GM10266 (cell line): ENCODE data around the gene PSAPL1.

Experiments used
- DNase-seq: peaks from one replicate; pipeline ENCODE4 v3.0.0; 2012; ENCODE audit errors: extremely low spot score
- CTCF ChIP-seq: IDR thresholded peaks from 2 replicates; pipeline ENCODE4 v1.5.1; 2012; ENCODE audit warnings: mild to moderate bottlenecking, low read depth; ENCODE audit not compliant: control insufficient read depth, insufficient read depth; ENCODE audit errors: missing control alignments

Gene PSAPL1

DNA sequence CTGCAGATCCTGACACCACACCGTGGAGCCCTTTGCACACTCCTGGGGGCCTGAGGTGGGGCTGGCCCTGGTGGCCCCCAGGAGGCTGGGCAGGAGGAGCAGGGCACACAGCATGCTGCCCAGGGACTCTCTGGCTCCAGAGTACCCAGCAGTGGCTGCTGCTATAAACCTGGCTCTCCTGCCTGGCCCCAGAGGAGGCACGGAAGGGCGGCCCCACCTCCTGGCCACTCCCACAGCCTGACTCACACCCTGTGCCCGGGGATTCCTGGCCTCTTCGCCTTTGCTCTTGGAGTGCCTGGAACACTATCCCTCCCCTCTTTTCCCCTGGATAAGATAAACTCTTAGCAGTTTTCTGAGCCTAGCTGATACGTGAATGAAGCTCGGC is at the start of gene PSAPL1:
Gene PSAPL1, minus strand, starts transcription at position 165 of the 385 bp plus-strand sequence. Its CDS starts 51 bp downstream, at position 114.
- DNase-seq = no peak
- no peak for TF ChIP-seq CTCF

DNA sequence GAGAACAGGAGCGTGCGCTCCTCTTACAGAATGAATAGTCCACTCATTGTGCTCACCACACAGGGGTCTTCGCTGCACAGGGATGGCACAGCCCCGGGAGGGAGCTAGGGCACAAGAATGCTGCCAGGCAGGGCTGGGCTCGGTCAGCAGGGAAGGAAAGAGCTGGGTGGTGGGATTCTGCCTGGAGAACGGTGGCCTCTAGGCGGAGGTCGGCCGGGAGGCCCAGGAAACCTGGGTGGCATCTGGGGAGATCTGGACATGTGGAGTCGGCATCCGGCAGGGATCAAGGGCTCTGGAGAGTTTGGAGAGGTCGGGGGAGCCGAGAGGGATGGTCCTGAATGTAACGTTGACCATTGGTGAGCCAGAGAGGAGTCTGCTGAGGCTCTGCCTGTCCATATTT is 46.5 kb upstream of the PSAPL1 start:
- no peak for TF ChIP-seq CTCF
- DNase-seq = no peak

- DNase-seq = no peak
- TF ChIP-seq CTCF = no peak
Measured at GRCh38 chr4:7480423-7480822, 45.7 kb upstream of the PSAPL1 start.

GRCh38 chr4:7478665-7479064 is 43.9 kb upstream of the PSAPL1 start:
- DNase-seq = no peak

DNA sequence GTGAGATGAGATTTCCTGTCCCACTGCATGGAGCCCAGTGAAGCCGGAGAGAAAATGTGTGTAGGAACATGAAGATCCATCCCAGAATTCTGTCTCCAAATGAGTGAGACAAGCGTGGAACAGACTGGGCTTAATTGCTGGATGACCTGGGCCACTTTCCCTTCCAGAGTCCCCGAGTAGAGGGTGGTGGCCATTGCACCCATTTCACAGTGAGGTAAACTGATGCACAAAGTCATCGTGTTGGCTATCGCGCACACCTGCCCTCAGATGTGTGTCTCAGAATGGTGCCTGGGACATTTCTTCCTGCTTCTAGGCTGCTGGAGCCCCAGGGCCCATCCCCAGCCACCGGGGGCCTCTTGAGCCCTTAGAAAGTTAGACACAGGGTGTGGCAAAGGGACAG is 43.0 kb upstream of the PSAPL1 start:
- no peak for DNase-seq
- no peak for TF ChIP-seq CTCF

More at GRCh38 chr4:7478665-7479064, 43.9 kb upstream of the PSAPL1 start:
- no peak for TF ChIP-seq CTCF

GRCh38 chr4:7476820-7477219 is 42.1 kb upstream of the PSAPL1 start:
- no peak for DNase-seq
- no peak for TF ChIP-seq CTCF

DNA sequence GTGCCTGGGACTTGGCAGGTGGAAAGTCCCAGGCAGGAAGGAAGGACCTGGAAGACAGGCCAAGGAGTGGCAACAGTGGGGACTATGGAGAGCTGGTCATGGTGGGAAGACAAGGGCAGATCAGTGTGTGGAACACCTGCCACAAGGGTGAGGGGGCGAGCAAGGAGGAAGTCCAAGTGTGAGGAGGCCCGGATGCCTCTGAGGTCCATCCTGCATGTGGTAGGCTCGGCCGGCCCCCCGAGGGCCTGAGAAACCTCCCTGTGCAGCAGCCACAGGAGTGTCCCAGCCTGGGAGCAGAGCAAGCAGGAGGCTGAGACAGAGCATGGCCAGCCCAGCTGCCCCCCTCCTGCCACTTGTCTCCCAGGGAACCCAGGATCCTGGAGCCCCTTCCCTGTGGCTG is 40.5 kb upstream of the PSAPL1 start:
- no peak for DNase-seq
- no peak for TF ChIP-seq CTCF
